ENCODE measurements around the gene PDE8A.

DNA sequence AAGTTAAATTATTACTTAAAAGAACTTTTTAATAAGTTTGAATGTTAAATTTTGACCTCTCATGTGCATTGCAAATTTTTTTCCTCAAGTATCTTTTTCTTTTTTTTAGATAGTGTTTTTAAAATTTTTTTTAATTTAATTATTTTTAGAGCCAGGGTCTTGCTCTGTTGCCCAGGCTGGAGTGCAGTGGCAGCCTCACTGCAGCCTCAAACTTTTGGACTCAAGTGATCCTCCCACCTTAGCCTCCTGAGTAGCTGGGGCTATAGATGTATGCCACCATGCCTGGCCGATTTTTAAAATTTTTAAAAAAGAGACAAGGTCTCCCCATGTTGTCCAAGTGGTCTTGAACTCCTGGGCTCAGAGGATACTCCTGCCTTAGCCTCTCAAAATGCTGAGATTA, 14.4 kb downstream of the PDE8A start:
- TF ChIP-seq, protein P1, sequence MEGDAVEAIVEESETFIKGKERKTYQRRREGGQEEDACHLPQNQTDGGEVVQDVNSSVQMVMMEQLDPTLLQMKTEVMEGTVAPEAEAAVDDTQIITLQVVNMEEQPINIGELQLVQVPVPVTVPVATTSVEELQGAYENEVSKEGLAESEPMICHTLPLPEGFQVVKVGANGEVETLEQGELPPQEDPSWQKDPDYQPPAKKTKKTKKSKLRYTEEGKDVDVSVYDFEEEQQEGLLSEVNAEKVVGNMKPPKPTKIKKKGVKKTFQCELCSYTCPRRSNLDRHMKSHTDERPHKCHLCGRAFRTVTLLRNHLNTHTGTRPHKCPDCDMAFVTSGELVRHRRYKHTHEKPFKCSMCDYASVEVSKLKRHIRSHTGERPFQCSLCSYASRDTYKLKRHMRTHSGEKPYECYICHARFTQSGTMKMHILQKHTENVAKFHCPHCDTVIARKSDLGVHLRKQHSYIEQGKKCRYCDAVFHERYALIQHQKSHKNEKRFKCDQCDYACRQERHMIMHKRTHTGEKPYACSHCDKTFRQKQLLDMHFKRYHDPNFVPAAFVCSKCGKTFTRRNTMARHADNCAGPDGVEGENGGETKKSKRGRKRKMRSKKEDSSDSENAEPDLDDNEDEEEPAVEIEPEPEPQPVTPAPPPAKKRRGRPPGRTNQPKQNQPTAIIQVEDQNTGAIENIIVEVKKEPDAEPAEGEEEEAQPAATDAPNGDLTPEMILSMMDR (IDR thresholded peaks at IDR 0.05), result no peak
- no peak for TF ChIP-seq POLR2AphosphoS5 (IDR thresholded peaks at IDR 0.05)

Measured in breast epithelium (tissue), 3 donors.